Erythroblast (primary cell): ENCODE data around the gene CRABP2.

Experiments
- GATA1 ChIP-seq: IDR thresholded peaks from 2 replicates; pipeline ENCODE4 v1.6.1; 2011; ENCODE audit warnings: low read depth, mild to moderate bottlenecking, control low read depth, low read length, moderate library complexity
- POLR2A ChIP-seq: IDR thresholded peaks from 2 replicates; pipeline ENCODE4 v1.6.1; 2011; ENCODE audit warnings: mild to moderate bottlenecking, low read length

DNA sequence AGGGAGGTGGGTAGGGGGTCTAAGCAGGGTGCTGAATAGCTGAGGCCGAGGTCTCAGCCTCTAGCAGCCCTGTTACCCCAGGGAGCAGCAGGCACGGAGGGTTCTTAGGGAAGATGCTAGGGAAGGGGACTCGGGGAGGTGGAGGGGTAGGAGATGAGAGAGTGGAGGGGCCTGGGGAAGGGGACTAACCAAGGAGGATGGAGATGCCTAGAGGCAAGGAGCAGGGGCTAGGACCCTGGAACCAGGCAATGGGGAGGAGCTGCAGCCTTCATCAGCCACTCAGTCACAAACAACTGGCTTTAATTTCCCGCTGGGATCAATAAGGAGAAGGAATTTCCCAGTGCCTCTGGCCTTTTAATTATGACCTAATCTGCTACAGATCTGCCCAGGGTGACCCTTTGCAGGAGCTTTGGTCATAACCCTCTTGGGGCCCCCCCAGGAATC lies 2.9 kb upstream of the CRABP2 start:
- TF ChIP-seq POLR2A (no peak), GATA1 (no peak)
